PC-9 (cell line): ENCODE measurements around the gene MAP1S. TPM values are rescaled to one million over a fixed set of nuclear protein-coding genes. Genes with fewer than 3 reads are reported as not detected.

Experiments
- total RNA-seq: library from RNA; stranded (reverse); gene quantifications from 2 replicates; pipeline ENCODE4 v1.2.3, GENCODE V29; 2021

Gene MAP1S
- total RNA-seq, 1 experiment from 2014 or later: 86.9 TPM

Other genes starting within 250 kb of the MAP1S start
- 30.8 and 40.2 TPM in 2 replicates for gene SLC27A1, start 249.0 kb upstream of the MAP1S start, total RNA-seq
- 175 and 290 TPM in 2 replicates for gene PGLS, start 207.8 kb upstream of the MAP1S start, total RNA-seq
- 82.9 and 88.8 TPM in 2 replicates for gene COLGALT1, start 163.8 kb upstream of the MAP1S start, total RNA-seq
- gene UNC13A, start 31.1 kb upstream of the MAP1S start, total RNA-seq: 0.17 and 0.20 TPM in 2 replicates
- 34.8 and 36.5 TPM in 2 replicates for gene FCHO1, start 32.0 kb downstream of the MAP1S start, total RNA-seq
- 47.7 and 65.9 TPM in 2 replicates for gene B3GNT3, start 75.7 kb downstream of the MAP1S start, total RNA-seq
- gene INSL3, start 102.0 kb downstream of the MAP1S start, total RNA-seq: 3.2 and 4.0 TPM in 2 replicates
- gene JAK3, start 128.5 kb downstream of the MAP1S start, total RNA-seq: 13.5 and 16.2 TPM in 2 replicates
- 1,887 and 2,038 TPM in 2 replicates for gene RPL18A, start 140.4 kb downstream of the MAP1S start, total RNA-seq
- 0.18 TPM in 1 of 2 replicates, not detected in the other for gene SLC5A5, start 152.5 kb downstream of the MAP1S start, total RNA-seq
- gene CCDC124, start 213.5 kb downstream of the MAP1S start, total RNA-seq: 114 and 118 TPM in 2 replicates
- 0.09 TPM in 1 of 2 replicates, not detected in the other for gene KCNN1, start 247.6 kb downstream of the MAP1S start, total RNA-seq